GM19035 (cell line): ENCODE data around the gene NDRG4.

Experiments
- ATAC-seq: cut with Tn5 transposase; IDR thresholded peaks from one replicate; pipeline ENCODE4 v1.9.1; 2021; ENCODE audit not compliant: unreplicated experiment

NDRG4 gene

GRCh38 chr16:58537124-58537906, 37.4 kb downstream of the NDRG4 start:
- ATAC-seq = no peak

- no peak for ATAC-seq
Observed at GRCh38 chr16:58541711-58542110, 41.8 kb downstream of the NDRG4 start.

GRCh38 chr16:58542291-58542690, 42.3 kb downstream of the NDRG4 start:
- no peak for ATAC-seq

- ATAC-seq = no peak
Observed at GRCh38 chr16:58543685-58544084, 43.7 kb downstream of the NDRG4 start.

GRCh38 chr16:58548378-58548777, 48.4 kb downstream of the NDRG4 start:
- no peak for ATAC-seq

- ATAC-seq = no peak
Observed at GRCh38 chr16:58551496-58551895, 51.6 kb downstream of the NDRG4 start.

GRCh38 chr16:58556678-58557077, 56.7 kb downstream of the NDRG4 start:
- ATAC-seq = no peak
